ENCODE data around the gene CDH23.
"Not testable (repeated sequence)": the region's sequence is repeated elsewhere in the genome, so short reads cannot be mapped to it uniquely, and the experiment has no call there.

Gene CDH23

GRCh38 chr10:71353639-71354038, 43.1 kb upstream of the CDH23 start:
- no peak overlapping the region for H3K4me3 ChIP-seq (ENCODE audit: low read depth, low read length)
- no peak for DNase-seq (ENCODE audit: low read depth)
- no peak for TF ChIP-seq CTCF (IDR thresholded peaks at IDR 0.05; ENCODE audit: control insufficient read depth, extremely low read depth, insufficient read depth)

GRCh38 chr10:71354776-71355175, 41.9 kb upstream of the CDH23 start:
- DNase-seq (ENCODE audit: low read depth) = no peak
- H3K4me3 ChIP-seq (ENCODE audit: low read depth, low read length) = no peak overlapping the region
- no peak for TF ChIP-seq CTCF (IDR thresholded peaks at IDR 0.05; ENCODE audit: control insufficient read depth, extremely low read depth, insufficient read depth)

- TF ChIP-seq CTCF (IDR thresholded peaks at IDR 0.05; ENCODE audit: control insufficient read depth, extremely low read depth, insufficient read depth) = no peak
- DNase-seq (ENCODE audit: low read depth) = no peak
- H3K4me3 ChIP-seq (ENCODE audit: low read depth, low read length) = no peak overlapping the region
Observed at GRCh38 chr10:71355886-71356285, 40.8 kb upstream of the CDH23 start.

- no peak for TF ChIP-seq CTCF (IDR thresholded peaks at IDR 0.05; ENCODE audit: control insufficient read depth, extremely low read depth, insufficient read depth)
- H3K4me3 ChIP-seq (ENCODE audit: low read depth, low read length) = no peak overlapping the region
- DNase-seq (ENCODE audit: low read depth) = no peak
Observed at GRCh38 chr10:71357792-71358265, 38.9 kb upstream of the CDH23 start.

GRCh38 chr10:71358277-71358676, 38.4 kb upstream of the CDH23 start:
- DNase-seq (ENCODE audit: low read depth) = no peak
- TF ChIP-seq CTCF (IDR thresholded peaks at IDR 0.05; ENCODE audit: control insufficient read depth, extremely low read depth, insufficient read depth) = no peak
- H3K4me3 ChIP-seq (ENCODE audit: low read depth, low read length) = no peak overlapping the region

GRCh38 chr10:71358906-71359305, 37.8 kb upstream of the CDH23 start:
- not testable (repeated sequence) for DNase-seq (ENCODE audit: low read depth); H3K4me3 ChIP-seq (ENCODE audit: low read depth, low read length)

- no peak for DNase-seq (ENCODE audit: low read depth)
- no peak overlapping the region for H3K4me3 ChIP-seq (ENCODE audit: low read depth, low read length)
- no peak for TF ChIP-seq CTCF (IDR thresholded peaks at IDR 0.05; ENCODE audit: control insufficient read depth, extremely low read depth, insufficient read depth)
Observed at GRCh38 chr10:71359364-71360046, 37.2 kb upstream of the CDH23 start.
